Skeletal muscle cell (primary cell): ENCODE measurements around the gene AGPAT3.
"Not testable (repeated sequence)": the region's sequence is repeated elsewhere in the genome, so short reads cannot be mapped to it uniquely, and the experiment has no call there.

ENCODE experiments used
- DNase-seq: peaks from one replicate; pipeline ENCODE4 v3.0.0-alpha.2; 2010; ENCODE audit warnings: low read depth
- H3K4me3 ChIP-seq: 2 replicates; pipeline ENCODE4 v1.5.1; 2011; ENCODE audit warnings: low read depth, mild to moderate bottlenecking, control low read depth, low read length, moderate library complexity

The AGPAT3 gene

DNA sequence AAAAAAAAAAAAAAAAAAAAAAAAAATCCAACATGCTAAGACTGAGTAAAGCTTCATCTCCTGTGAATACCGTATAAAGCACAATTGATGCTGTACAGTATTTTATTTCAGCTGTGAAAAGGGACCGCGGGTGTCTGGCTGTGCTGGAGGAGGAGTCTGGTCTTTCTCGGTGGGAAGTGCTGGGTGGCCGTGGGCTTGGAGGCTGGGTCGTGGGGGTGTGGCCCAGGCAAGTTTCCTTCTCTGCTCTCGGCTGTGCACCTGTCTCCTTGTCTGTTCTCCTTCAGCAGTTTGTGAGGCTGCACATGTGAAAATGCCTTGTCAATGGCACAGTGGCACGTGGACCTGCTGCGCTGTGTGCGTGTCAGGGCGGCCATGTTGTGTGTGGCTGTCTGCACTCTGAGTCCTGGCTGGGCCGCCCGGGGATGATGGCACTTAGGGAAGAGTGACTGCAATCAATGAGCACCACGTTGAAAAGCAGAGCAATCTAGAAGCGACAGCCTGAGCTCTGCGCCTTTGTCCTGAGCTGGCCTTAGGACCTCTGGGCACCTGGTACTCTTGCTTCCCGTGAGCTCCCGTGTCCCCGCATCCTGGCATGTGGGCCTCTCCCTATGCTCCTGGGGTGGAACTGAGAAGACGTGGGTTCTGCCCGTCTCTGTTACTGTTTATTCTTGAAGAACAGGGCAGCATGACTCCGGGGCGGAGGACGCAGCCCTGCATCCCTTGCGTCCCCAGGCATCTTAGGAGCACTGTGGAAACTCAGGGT is 14.5 kb downstream of the AGPAT3 start:
- no peak overlapping the region for H3K4me3 ChIP-seq
- no peak for DNase-seq

- DNase-seq, result no peak
These were observed 15.3 kb downstream of the AGPAT3 start for GRCh38 chr21:43880111-43880985.

DNA sequence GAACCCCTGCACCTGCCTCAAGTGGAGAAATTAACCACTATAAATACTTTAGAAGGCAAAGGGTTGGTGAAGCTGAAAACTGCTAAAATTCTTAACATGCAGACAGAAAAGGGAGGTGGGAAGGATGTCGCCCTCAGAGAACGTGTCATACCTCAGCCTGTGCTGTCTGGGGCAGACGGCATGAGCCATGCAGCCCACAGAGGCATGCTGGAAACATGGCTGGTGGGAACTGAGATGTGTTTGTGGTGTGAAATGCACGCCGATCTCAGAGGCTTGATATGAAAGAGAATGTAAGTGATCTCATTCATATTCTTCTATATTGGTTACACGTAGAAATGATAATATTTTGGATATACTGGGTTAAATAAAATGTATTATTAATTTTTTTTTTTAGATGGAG is 16.3 kb downstream of the AGPAT3 start:
- no peak overlapping the region for H3K4me3 ChIP-seq
- DNase-seq, result no peak

More at GRCh38 chr21:43880111-43880985, 15.3 kb downstream of the AGPAT3 start:
- H3K4me3 ChIP-seq, result no peak overlapping the region

DNA sequence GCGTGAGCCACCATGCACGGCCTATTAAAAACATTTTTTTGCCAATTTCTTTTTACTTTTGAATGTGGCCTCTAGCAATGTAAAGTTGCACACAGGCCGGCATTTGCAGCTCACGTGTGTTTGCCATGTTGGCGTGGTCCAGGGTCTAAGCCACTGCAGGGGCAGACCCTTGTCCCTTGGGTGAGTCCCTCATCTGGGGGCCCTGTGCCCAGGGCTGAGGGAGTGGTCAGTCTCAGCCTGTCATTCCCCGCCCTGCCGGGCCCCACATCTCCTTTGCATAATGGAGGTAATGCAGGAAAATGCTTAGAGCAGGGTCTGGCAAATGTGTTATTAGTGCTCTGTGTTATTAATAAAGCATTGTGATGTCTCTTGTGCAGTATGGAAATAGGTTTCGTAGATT is 16.9 kb downstream of the AGPAT3 start:
- no peak for DNase-seq
- no peak overlapping the region for H3K4me3 ChIP-seq

GRCh38 chr21:43882952-43883545 is 18.0 kb downstream of the AGPAT3 start:
- no peak for DNase-seq
- no peak overlapping the region for H3K4me3 ChIP-seq

DNA sequence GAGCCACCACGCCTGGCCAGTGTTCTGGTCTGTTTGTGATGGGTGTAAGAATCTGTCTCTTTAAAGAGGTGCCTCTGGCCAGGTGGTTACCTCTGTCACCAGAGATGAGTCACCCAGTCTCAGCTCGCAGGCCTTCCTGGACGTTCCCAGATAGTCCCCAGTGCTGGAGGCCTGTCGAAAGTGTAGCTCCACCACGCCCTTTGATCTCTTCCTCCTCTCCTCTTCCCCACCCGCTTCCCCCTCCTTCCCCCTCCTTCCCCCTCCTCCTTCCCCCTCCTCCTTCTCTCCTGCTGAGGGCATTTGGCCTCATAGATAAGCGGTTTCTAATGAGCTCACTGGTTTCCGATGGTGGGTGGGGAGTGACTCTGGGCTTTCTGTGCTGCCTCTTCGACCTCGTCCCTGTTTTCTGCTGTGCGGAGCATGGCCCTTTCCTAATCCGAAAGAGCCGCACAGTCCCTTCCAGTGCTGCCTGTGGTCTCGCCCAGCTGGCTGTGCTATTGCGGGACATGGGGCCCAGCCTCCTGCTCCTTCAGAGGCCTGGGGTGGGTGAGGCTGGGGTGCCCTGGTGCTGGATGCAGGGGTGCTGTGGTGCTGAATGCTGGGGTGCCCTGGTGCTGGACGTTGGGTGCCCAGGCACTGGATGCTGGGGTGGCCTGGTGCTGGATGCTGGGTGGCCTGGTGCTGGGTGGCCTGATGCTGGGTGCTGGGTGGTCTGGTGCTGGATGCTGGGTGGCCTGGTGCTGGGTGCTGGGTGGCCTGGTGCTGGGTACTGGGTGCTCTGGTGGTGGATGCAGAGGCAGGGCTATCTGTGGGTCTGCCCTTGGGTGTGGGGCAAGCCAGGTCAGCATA is 19.2 kb downstream of the AGPAT3 start:
- no peak for DNase-seq
- no peak overlapping the region for H3K4me3 ChIP-seq

GRCh38 chr21:43884861-43885417 is 19.9 kb downstream of the AGPAT3 start:
- no peak for DNase-seq
- no peak overlapping the region for H3K4me3 ChIP-seq

DNA sequence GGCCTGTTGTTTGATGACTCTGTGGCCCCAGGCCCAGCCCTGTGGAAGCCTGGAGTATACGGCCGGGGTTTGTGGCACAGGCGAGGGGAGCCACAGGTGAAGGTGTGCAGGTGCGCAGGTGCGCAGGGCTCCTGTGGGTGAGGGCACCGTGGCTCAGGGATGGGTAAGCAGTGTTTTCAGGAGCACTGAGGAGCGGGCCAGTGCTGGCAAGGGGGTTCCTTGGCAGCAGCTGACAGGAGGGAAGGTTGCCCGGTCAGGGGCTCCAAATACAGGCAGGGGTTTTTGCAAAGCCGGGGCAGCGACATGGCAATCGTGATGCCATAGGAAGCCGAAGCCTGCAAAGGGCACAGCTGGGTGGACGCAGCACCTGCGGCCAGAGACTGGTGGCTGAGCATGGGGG is 20.7 kb downstream of the AGPAT3 start:
- DNase-seq, result no peak
- no peak overlapping the region for H3K4me3 ChIP-seq

DNA sequence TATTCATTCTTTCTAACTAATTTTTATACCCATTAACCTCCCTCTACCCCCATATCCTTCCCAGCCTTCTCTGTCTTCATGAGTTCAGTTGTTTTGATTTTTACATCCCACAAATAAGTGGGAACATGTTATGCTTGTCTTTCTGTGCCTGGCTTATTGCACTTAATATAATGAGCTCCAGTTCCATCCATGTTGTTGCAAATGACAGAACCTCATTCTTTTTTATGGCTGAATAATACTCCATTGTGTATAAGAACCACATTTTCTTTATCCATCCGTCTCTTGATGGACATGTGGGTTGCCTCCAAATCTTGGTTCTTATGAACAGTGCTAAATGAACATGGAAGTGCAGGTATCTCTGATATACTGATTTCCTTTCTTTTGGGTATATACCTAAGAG is 21.5 kb downstream of the AGPAT3 start:
- no peak overlapping the region for H3K4me3 ChIP-seq
- DNase-seq, result no peak

DNA sequence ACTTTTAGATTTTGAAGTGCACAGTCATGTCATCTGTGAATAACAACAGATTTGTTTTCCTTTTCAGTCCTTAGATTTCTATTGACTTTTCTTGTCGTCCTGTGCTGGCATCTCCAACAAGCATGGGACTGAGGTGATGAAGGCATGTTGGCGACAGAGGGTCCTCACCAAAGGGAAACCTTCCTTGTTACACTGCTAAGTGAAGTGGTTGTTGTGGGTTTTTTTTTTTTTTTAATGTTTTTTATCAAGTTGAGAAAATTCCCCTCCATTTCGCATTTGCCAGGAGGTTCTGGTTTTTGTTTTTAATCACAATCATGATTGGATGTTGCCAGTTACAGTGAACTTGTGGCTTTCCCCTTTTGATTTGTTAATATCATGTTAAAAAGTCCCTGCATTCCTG is 24.0 kb downstream of the AGPAT3 start:
- no peak for DNase-seq
- no peak overlapping the region for H3K4me3 ChIP-seq

DNA sequence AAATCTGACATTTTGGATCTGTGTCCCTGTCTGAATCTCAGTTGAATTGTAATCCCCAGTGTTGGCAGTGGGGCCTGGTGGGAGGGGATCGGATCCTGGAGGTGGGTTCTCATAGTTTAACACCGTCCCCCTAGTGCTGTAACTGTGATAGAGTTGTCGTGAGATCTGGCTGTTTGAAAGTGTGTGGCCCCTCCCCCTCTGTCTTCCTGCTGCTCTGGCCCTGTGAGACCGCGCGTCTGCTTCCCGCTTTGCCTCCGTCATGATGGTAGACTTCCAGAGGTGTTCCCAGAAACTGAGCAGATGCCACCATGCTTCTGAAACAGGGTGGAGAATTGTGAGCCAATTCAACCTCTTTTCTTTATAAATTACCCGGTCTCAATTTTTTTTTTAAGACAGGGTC is 25.0 kb downstream of the AGPAT3 start:
- DNase-seq, result no peak
- no peak overlapping the region for H3K4me3 ChIP-seq

DNA sequence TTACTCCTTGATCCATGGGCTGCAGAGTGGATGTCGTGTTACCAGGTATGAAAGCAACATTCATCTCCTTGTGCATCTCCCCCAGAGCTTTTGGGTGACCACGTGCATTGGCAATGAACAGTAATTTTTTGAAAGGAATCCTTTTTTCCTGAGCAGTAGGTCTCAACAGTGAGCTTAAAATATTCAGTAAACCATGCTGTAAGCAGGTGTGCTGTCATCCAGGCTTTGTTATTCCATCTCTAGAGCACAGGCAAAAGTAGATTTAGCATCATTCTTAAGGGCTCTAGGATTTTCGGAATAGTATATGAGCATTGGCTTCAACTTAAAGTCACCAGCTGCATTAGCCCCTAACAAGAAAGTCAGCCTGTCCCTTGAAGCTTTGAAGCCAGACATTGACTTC is 27.3 kb downstream of the AGPAT3 start:
- no peak overlapping the region for H3K4me3 ChIP-seq
- DNase-seq, result no peak

GRCh38 chr21:43892984-43893535 is 28.0 kb downstream of the AGPAT3 start:
- H3K4me3 ChIP-seq, result no peak overlapping the region
- DNase-seq, result no peak

DNA sequence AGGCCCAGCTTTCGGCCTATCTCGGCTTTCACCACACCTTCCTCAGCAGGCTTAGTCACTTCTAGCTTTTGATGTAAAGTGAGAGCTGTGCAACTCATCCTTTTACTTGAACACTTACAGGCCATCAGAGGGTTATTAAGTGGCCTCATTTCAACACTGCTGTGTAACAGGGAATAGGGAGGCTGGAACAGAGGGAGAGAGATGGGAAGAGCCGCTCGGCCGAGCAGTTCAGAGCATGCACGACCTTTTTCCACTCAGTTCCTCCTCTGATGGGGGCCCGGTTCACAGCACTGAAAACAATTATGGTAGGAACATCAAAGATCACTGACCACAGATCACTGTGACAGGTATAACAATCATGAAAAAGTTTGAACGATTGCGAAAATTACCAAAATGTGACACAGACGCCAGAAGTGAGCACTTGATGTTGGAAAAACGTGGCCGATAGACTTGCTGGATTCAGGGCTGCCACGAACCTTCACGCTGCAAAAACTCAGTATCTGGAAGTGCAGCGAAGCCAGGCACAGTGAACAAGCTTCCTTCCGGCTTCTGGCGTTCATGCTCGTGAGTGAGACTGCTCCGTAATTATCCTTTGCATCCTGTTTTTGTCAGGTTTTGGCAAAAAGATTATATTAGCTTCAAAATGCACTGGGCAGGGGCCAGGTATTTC is 28.6 kb downstream of the AGPAT3 start:
- no peak overlapping the region for H3K4me3 ChIP-seq
- DNase-seq, result no peak

DNA sequence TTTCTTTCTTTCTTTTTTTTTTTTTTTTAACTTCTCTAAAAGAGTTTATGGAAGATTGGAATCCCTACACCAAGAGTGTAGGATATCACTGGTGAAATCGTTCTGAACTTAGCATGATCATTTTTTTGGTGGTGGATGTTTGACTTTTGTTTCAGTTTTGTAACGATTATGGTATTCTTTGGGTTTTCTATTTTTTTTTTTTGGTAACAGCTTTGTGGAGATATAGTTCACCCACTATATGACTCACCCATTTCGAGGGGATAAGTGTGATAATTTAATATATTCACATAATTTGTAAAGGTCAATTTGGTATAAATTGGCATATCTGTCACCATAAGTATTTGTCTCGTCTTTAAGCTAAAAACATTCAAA is 29.2 kb downstream of the AGPAT3 start:
- DNase-seq, result no peak
- H3K4me3 ChIP-seq, result no peak overlapping the region

- DNase-seq, result no peak
- H3K4me3 ChIP-seq, result no peak overlapping the region
These were observed 30.2 kb downstream of the AGPAT3 start for GRCh38 chr21:43895196-43895595.

- DNase-seq, H3K4me3 ChIP-seq: not testable (repeated sequence)
These were observed 31.8 kb downstream of the AGPAT3 start for GRCh38 chr21:43896696-43897299.
